SK-N-SH (cell line): Measurements from ENCODE around the gene PRKN. TPM values are rescaled to one million over a fixed set of nuclear protein-coding genes. Genes with fewer than 3 reads are reported as not detected.

Experiments
- CTCF ChIA-PET: fragments of 300-600, 350-600 bp; formaldehyde crosslinking; extraction: SDS; loops from one replicate; lab custom pipeline; 2021; lab: Yijun Ruan, JAX
- POLR2A ChIA-PET: fragments of 350-600 bp; sonication (Branson Sonifier 250); formaldehyde crosslinking; extraction: SDS; loops from one replicate; lab custom pipeline; 2020; ENCODE audit warnings: antibody characterized with exemption, inconsistent platforms; lab: Yijun Ruan, JAX
- DNase-seq: peaks from one replicate; pipeline ENCODE4 v3.0.0; 2012
- H2AFZ ChIP-seq: fragments of 200-600 bp; sonication (generic); 2 replicates; pipeline ENCODE4 v1.8.1; 2016; ENCODE audit warnings: antibody characterized with exemption, mild to moderate bottlenecking, low read depth
- H3F3A ChIP-seq: fragments of 200-600 bp; sonication (generic); replicated peaks from 2 replicates; pipeline ENCODE3; 2016; ENCODE audit warnings: antibody characterized with exemption, mild to moderate bottlenecking; ENCODE audit not compliant: insufficient read depth
- H3K27ac ChIP-seq, 2 experiments: fragments of 200-500 bp in 1 of 2; fragments of 200-600 bp in 1 of 2; sonication (Bioruptor generic) in 1 of 2; sonication (generic), shearing (Covaris generic) in 1 of 2; 2 replicates each; pipeline versions ENCODE4 v1.5.1 to v1.6.1; 2014 to 2016; ENCODE audit warnings: low read depth in 2 of 2, inconsistent platforms in 1 of 2, low read length in 1 of 2, mild to moderate bottlenecking in 1 of 2, mixed read lengths in 1 of 2
- H3K27me3 ChIP-seq: fragments of 200-600 bp; sonication (generic), shearing (Covaris generic); 2 replicates; pipeline ENCODE4 v1.6.1; 2016; ENCODE audit warnings: mixed run types; ENCODE audit not compliant: insufficient read depth
- H3K36me3 ChIP-seq, 2 experiments: fragments of 200-500 bp in 1 of 2; fragments of 200-600 bp in 1 of 2; sonication (Bioruptor generic) in 1 of 2; sonication (generic) in 1 of 2; replicated peaks in 1 of 2; 2 replicates each; pipeline versions ENCODE3 to v1.5.1; 2014 to 2016; ENCODE audit warnings: low read length in 1 of 2, mild to moderate bottlenecking in 1 of 2; ENCODE audit not compliant: insufficient read depth in 2 of 2, control insufficient read depth in 1 of 2
- H3K4me1 ChIP-seq, 2 experiments: fragments of 200-500 bp in 1 of 2; fragments of 200-600 bp in 1 of 2; sonication (Bioruptor generic) in 1 of 2; sonication (generic), shearing (Covaris generic) in 1 of 2; 2 replicates each; pipeline versions ENCODE4 v1.5.1 to v1.6.1; 2014 to 2016; ENCODE audit warnings: low read depth in 1 of 2, low read length in 1 of 2, mixed run types in 1 of 2; ENCODE audit not compliant: insufficient read depth in 2 of 2, control insufficient read depth in 1 of 2
- H3K4me2 ChIP-seq: fragments of 200-600 bp; sonication (generic), shearing (Covaris generic); 2 replicates; pipeline ENCODE4 v1.6.1; 2017; ENCODE audit warnings: mixed run types
- H3K4me3 ChIP-seq, 2 experiments: fragments of 200-500 bp in 1 of 2; fragments of 200-600 bp in 1 of 2; sonication (Bioruptor generic) in 1 of 2; sonication (generic), shearing (Covaris generic) in 1 of 2; 2 replicates each; pipeline versions ENCODE4 v1.5.1 to v1.8.1; 2014 to 2016; ENCODE audit warnings: low read depth in 2 of 2, inconsistent platforms in 1 of 2, low read length in 1 of 2, mild to moderate bottlenecking in 1 of 2, mixed read lengths in 1 of 2, moderate library complexity in 1 of 2
- H3K79me2 ChIP-seq: fragments of 200-600 bp; sonication (generic); 2 replicates; pipeline ENCODE4 v1.8.1; 2017; ENCODE audit warnings: mild to moderate bottlenecking; ENCODE audit not compliant: insufficient read depth
- H3K9ac ChIP-seq: fragments of 200-600 bp; sonication (generic); 2 replicates; pipeline ENCODE4 v1.6.1; 2017; ENCODE audit warnings: mixed run types
- H3K9me2 ChIP-seq: fragments of 200-600 bp; sonication (generic); 2 replicates; pipeline ENCODE4 v1.6.1; 2017; ENCODE audit warnings: mixed run types
- H3K9me3 ChIP-seq: fragments of 200-600 bp; sonication (generic); 2 replicates; pipeline ENCODE4 v1.6.1; 2017; ENCODE audit warnings: mixed run types, mild to moderate bottlenecking, moderate library complexity
- H4K20me1 ChIP-seq: fragments of 200-600 bp; sonication (generic); 2 replicates; pipeline ENCODE4 v1.6.1; 2017; ENCODE audit warnings: mild to moderate bottlenecking, mixed run types; ENCODE audit not compliant: insufficient read depth
- CHD2 ChIP-seq: fragments of 150-350 bp; IDR thresholded peaks from 2 replicates; pipeline ENCODE4 v1.6.1; 2018; ENCODE audit warnings: low read length; ENCODE audit not compliant: partially characterized antibody
- ELF1 ChIP-seq: IDR thresholded peaks from 2 replicates; pipeline ENCODE4 v1.4.0; 2012
- EP300 ChIP-seq, 2 experiments: IDR thresholded peaks; 2 replicates each; pipeline versions ENCODE4 v1.4.0 to v1.6.1; 2012; ENCODE audit warnings: borderline replicate concordance in 1 of 2, low read depth in 1 of 2, low read length in 1 of 2
- FOXM1 ChIP-seq: IDR thresholded peaks from 2 replicates; pipeline ENCODE4 v1.4.0; 2012; ENCODE audit warnings: low read depth, mild to moderate bottlenecking
- GABPA ChIP-seq: IDR thresholded peaks from 2 replicates; pipeline ENCODE4 v1.4.0; 2012; ENCODE audit warnings: low read depth, mild to moderate bottlenecking
- GATA2 ChIP-seq: sonication (generic); formaldehyde crosslinking; IDR thresholded peaks from 2 replicates; pipeline ENCODE4 v1.5.0; 2020; ENCODE audit warnings: mild to moderate bottlenecking, missing genetic modification reagents
- MEF2A ChIP-seq: IDR thresholded peaks from 2 replicates; pipeline ENCODE4 v1.4.0; 2012; ENCODE audit warnings: low read depth, borderline replicate concordance
- MXI1 ChIP-seq: IDR thresholded peaks from 2 replicates; pipeline ENCODE4 v1.6.1; 2012; ENCODE audit warnings: mild to moderate bottlenecking, low read depth, low read length, improper control_type of control experiment
- POLR2AphosphoS5 ChIP-seq: IDR thresholded peaks from 2 replicates; pipeline ENCODE4 v1.6.1; 2012; ENCODE audit warnings: low read depth, low read length
- RAD21 ChIP-seq: IDR thresholded peaks from 2 replicates; pipeline ENCODE4 v1.6.1; 2012; ENCODE audit warnings: mild to moderate bottlenecking, low read length
- RCOR1 ChIP-seq: fragments of 150-350 bp; IDR thresholded peaks from 2 replicates; pipeline ENCODE4 v1.6.1; 2017; ENCODE audit warnings: antibody characterized with exemption, low read length
- RFX5 ChIP-seq: IDR thresholded peaks from 2 replicates; pipeline ENCODE4 v1.6.1; 2012; ENCODE audit warnings: mild to moderate bottlenecking, improper control_type of control experiment, low read length
- SMC3 ChIP-seq: IDR thresholded peaks from 2 replicates; pipeline ENCODE4 v1.6.1; 2012; ENCODE audit warnings: low read depth, low read length, improper control_type of control experiment
- TCF12 ChIP-seq: IDR thresholded peaks from 2 replicates; pipeline ENCODE4 v1.4.0; 2012
- WGBS: methylation state at CpG from one replicate; pipeline ENCODE4 v1.1.6; 2017; ENCODE audit warnings: low lambda C conversion rate; 5-methylcytosine and 5-hydroxymethylcytosine counted together
- polyA plus RNA-seq, 3 experiments: library from polyadenylated mRNA; depleted of rRNA; stranded (reverse); fragments of >200 nt; gene quantifications; 2 replicates each; pipeline ENCODE4 v1.2.3, GENCODE V29; 2012
- TF ChIP-seq, protein P1 (sequence below): fragments of 200-600 bp; sonication (generic); IDR thresholded peaks from 2 replicates; pipeline ENCODE4 v1.6.1; 2017; ENCODE audit warnings: antibody characterized with exemption, mild to moderate bottlenecking, moderate library complexity
- TF ChIP-seq, protein P2 (sequence below): IDR thresholded peaks from 2 replicates; pipeline ENCODE4; 2012
- TF ChIP-seq, protein P3 (sequence below): IDR thresholded peaks from 2 replicates; pipeline ENCODE4 v1.4.0; 2012; ENCODE audit warnings: low read depth, borderline replicate concordance
- TF ChIP-seq, protein P4 (sequence below): IDR thresholded peaks from 2 replicates; pipeline ENCODE4 v1.4.0; 2012; ENCODE audit warnings: low read depth
- TF ChIP-seq, protein P5 (sequence below): IDR thresholded peaks from 2 replicates; pipeline ENCODE4 v1.6.1; 2012; ENCODE audit warnings: mild to moderate bottlenecking, low read depth, low read length, moderate library complexity

PRKN gene
- polyA plus RNA-seq, 1 of the 3 experiments (the other 2 are of a cell fraction) = 0.76 TPM

DNA sequence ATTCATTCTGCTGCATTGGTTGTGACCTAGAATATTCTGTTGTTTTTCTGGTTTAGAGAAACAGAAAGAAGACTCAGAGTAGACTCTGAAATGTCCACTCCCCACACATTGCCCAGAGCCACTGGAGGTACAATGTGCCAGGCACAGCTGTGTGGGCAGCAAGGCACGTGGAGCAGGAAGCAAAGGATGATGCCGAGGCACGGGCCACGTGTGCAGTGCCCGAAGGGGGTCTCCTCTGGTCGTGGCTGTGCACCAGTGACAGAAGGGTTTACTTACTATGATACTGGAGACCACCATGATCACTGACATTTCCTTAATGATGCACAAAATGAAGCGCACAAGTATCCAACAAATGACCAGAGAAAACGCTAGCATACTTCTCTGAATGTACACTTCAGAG, 488.9 kb downstream of the PRKN start (continued):
- TF ChIP-seq, protein P1, sequence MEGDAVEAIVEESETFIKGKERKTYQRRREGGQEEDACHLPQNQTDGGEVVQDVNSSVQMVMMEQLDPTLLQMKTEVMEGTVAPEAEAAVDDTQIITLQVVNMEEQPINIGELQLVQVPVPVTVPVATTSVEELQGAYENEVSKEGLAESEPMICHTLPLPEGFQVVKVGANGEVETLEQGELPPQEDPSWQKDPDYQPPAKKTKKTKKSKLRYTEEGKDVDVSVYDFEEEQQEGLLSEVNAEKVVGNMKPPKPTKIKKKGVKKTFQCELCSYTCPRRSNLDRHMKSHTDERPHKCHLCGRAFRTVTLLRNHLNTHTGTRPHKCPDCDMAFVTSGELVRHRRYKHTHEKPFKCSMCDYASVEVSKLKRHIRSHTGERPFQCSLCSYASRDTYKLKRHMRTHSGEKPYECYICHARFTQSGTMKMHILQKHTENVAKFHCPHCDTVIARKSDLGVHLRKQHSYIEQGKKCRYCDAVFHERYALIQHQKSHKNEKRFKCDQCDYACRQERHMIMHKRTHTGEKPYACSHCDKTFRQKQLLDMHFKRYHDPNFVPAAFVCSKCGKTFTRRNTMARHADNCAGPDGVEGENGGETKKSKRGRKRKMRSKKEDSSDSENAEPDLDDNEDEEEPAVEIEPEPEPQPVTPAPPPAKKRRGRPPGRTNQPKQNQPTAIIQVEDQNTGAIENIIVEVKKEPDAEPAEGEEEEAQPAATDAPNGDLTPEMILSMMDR = no peak
- no peak for TF ChIP-seq RFX5

DNA sequence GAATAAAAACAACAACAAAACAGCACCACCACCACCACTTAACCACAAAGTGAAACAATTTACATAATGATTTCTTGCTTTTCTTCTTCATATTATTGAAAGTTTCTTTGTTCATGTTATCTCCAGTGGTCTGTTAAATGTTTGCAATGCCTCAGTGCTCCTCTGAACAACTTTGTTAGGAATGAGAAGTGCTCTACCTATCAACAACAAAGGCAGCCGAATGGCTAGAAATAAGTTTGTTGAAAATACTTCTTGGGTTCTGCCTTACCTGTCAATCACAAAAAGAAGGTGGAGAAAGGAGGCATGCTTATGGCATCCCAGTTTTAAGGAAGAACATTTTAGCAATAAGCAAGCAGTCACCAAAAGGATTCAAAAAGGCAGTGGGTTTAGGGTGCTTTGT, 490.2 kb downstream of the PRKN start:
- CTCF ChIA-PET = no interaction called here

More for the DNA sequence above, 490.2 kb downstream of the PRKN start:
- Histone ChIP-seq H3K79me2 (no peaks in the 10 kb centered on the region), H3K4me3 (no peak overlapping the region), H4K20me1 (no peaks in the 10 kb centered on the region), H3K27me3 (no peaks in the 10 kb centered on the region), H3K27ac (no peak overlapping the region), H3K4me1 (peaks cover 0 to 3% of the 10 kb centered on the region in 2 experiments; a peak in 1 of 4 replicates), H3K4me2 (no peak overlapping the region), H3K9ac (no peak overlapping the region), H2AFZ (no peak overlapping the region), H3K36me3 (no peaks in the 10 kb centered on the region), H3K9me3 (peaks cover 4% of the 10 kb centered on the region), H3F3A (no peaks in the 10 kb centered on the region), H3K9me2 (no peaks in the 10 kb centered on the region)
- no peak for DNase-seq
- 40% methylated on average over 1 of the region's 1 CpG for WGBS
- no peak for TF ChIP-seq SMC3
- no peak for TF ChIP-seq ELF1
- TF ChIP-seq RAD21 = no peak
- no peak for TF ChIP-seq FOXM1
- no peak for TF ChIP-seq MEF2A
- TF ChIP-seq, protein P2, sequence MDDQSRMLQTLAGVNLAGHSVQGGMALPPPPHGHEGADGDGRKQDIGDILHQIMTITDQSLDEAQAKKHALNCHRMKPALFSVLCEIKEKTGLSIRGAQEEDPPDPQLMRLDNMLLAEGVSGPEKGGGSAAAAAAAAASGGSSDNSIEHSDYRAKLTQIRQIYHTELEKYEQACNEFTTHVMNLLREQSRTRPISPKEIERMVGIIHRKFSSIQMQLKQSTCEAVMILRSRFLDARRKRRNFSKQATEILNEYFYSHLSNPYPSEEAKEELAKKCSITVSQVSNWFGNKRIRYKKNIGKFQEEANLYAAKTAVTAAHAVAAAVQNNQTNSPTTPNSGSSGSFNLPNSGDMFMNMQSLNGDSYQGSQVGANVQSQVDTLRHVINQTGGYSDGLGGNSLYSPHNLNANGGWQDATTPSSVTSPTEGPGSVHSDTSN = no peak
- TF ChIP-seq GATA2 = no peak
- no peak for TF ChIP-seq RCOR1
- TF ChIP-seq, protein P3, sequence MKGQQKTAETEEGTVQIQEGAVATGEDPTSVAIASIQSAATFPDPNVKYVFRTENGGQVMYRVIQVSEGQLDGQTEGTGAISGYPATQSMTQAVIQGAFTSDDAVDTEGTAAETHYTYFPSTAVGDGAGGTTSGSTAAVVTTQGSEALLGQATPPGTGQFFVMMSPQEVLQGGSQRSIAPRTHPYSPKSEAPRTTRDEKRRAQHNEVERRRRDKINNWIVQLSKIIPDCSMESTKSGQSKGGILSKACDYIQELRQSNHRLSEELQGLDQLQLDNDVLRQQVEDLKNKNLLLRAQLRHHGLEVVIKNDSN = no peak
- no peak for TF ChIP-seq CHD2
- no peak for TF ChIP-seq TCF12
- TF ChIP-seq, protein P4, sequence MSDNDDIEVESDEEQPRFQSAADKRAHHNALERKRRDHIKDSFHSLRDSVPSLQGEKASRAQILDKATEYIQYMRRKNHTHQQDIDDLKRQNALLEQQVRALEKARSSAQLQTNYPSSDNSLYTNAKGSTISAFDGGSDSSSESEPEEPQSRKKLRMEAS = no peak
- TF ChIP-seq EP300 (IDR thresholded peaks at IDR 0.05; ENCODE audit: borderline replicate concordance in 1 of 2, low read depth in 1 of 2, low read length in 1 of 2) = no peak
- TF ChIP-seq, protein P5, sequence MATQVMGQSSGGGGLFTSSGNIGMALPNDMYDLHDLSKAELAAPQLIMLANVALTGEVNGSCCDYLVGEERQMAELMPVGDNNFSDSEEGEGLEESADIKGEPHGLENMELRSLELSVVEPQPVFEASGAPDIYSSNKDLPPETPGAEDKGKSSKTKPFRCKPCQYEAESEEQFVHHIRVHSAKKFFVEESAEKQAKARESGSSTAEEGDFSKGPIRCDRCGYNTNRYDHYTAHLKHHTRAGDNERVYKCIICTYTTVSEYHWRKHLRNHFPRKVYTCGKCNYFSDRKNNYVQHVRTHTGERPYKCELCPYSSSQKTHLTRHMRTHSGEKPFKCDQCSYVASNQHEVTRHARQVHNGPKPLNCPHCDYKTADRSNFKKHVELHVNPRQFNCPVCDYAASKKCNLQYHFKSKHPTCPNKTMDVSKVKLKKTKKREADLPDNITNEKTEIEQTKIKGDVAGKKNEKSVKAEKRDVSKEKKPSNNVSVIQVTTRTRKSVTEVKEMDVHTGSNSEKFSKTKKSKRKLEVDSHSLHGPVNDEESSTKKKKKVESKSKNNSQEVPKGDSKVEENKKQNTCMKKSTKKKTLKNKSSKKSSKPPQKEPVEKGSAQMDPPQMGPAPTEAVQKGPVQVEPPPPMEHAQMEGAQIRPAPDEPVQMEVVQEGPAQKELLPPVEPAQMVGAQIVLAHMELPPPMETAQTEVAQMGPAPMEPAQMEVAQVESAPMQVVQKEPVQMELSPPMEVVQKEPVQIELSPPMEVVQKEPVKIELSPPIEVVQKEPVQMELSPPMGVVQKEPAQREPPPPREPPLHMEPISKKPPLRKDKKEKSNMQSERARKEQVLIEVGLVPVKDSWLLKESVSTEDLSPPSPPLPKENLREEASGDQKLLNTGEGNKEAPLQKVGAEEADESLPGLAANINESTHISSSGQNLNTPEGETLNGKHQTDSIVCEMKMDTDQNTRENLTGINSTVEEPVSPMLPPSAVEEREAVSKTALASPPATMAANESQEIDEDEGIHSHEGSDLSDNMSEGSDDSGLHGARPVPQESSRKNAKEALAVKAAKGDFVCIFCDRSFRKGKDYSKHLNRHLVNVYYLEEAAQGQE = no peak
- no peak for TF ChIP-seq POLR2AphosphoS5
- no peak for TF ChIP-seq GABPA
- no peak for TF ChIP-seq MXI1
- POLR2A ChIA-PET = no interaction called here
